GM18517 (cell line): ENCODE measurements around the gene PPID.
"Not testable (repeated sequence)": the region's sequence is repeated elsewhere in the genome, so short reads cannot be mapped to it uniquely, and the experiment has no call there.

Experiments used
- ATAC-seq: cut with Tn5 transposase; IDR thresholded peaks from one replicate; pipeline ENCODE4 v1.9.1; 2021; ENCODE audit warnings: mild to moderate bottlenecking, moderate library complexity; ENCODE audit not compliant: unreplicated experiment

The PPID gene

GRCh38 chr4:158669310-158669709 is 53.9 kb downstream of the PPID start:
- no peak for ATAC-seq

GRCh38 chr4:158667651-158668198 is 55.5 kb downstream of the PPID start:
- no peak for ATAC-seq

GRCh38 chr4:158666892-158667291 is 56.3 kb downstream of the PPID start:
- ATAC-seq, result no peak

GRCh38 chr4:158664806-158665205 is 58.4 kb downstream of the PPID start:
- ATAC-seq, result no peak

- ATAC-seq, result not testable (repeated sequence)
Measured at GRCh38 chr4:158663707-158664625, 59.2 kb downstream of the PPID start.

GRCh38 chr4:158663255-158663654 is 59.9 kb downstream of the PPID start:
- not testable (repeated sequence) for ATAC-seq
